ENCODE measurements around the gene HAUS6.
"Not testable (repeated sequence)": the region's sequence is repeated elsewhere in the genome, so short reads cannot be mapped to it uniquely, and the experiment has no call there.

HAUS6 gene

DNA sequence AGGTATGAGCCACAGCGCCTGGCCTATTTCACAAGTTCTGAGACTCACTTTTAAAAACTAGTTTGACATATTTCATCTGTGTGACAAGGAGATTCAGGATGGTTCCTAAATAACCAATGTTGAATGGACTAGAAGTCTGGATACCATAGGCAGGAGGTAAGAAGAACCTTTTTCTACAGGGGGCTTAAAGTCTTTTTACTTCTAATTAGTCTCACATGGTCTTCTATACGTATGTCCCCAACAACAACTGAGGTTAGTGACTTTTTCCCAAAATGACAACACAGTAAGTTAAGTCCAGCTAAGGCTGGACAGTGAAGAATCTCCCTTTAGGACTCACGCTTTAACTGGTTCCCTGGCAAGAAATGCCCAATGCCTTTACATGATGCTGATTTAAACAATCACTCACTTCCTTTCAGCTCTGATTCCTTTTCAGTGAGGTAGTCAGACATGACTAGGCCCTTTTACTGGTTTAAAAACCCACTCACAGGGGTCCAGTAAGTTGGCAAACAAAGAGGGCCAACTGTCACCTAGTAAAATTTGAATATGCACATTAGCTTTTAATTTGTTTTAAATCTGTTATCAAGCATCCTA is 12.1 kb upstream of the HAUS6 start:
- DNase-seq, result no peak

DNA sequence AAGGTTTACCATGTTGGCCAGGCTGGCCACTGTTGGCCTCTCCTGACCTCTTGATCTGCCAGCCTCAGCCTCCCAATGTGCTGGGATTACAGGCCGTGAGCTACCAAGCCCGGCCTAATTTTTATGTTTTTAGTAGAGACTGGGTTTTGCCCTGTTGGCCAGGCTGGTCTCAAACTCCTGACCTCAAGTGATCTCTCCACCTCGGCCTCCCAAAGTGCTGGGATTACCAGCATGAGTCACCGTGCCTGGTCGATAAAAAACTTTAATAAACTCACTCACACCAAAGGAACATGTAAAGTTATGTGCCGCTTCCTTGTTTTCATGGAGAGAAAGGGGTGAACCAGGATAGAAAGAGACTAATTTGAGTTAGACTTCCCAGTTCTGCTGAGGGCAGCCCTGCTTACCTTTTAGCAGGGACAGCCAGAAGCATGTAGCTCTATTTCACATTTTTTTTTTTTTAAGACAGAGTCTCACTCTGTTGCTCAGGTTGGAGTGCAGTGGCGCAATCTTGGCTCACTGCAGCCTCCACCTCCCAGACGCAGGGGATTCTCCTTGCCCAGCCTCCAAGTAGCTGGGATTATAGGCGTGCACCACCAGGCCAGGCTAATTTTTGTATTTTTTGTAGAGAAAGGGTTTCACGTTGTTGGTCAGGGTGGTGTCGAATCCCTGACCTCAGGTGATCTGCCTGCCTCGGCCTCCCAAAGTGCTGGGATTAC is 11.4 kb upstream of the HAUS6 start:
- DNase-seq, result no peak

DNA sequence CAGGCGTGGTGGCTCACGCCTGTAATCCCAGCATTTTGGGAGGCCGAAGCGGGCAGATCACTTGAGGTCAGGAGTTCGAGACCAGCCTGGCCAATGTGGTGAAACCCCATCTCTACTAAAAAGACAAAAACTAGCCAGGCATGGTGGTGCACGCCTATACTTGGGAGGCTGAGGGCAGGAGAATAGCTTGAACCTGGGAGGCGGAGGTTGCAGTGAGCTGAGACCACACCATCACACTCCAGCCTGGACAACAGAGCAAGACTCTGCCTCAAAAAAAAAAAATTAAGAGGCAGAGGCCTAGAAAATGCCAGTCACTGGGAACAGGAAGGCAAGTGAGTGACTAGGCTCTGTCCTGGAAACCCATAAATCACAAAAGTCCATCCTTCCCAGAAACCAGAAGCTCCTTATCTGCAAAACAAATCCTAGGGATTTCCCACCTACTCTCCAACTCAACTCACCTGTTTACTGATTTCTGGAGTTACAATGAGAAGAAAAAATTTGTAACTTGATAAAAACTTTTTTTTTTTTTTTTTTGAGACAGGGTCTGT is 10.4 kb upstream of the HAUS6 start:
- DNase-seq, result not testable (repeated sequence)

DNA sequence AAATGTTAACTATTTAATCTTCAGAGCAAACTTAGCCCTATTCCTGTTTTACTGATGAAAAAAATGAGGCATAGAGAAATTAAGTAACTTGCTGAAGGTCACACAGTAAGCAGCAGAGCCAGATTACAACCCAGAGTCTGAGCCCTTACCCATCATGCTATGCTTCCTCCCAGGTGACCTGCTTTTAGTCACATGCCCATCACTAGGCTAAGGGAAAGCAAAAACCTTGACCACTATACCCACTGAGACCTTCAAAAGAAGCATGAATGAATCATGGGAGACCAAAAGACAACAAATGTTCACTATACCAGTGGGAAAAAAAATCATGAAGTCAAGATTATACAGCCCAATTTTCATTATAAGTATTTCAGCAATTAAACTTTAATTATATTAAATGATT is 5.3 kb upstream of the HAUS6 start:
- no peak for DNase-seq

DNA sequence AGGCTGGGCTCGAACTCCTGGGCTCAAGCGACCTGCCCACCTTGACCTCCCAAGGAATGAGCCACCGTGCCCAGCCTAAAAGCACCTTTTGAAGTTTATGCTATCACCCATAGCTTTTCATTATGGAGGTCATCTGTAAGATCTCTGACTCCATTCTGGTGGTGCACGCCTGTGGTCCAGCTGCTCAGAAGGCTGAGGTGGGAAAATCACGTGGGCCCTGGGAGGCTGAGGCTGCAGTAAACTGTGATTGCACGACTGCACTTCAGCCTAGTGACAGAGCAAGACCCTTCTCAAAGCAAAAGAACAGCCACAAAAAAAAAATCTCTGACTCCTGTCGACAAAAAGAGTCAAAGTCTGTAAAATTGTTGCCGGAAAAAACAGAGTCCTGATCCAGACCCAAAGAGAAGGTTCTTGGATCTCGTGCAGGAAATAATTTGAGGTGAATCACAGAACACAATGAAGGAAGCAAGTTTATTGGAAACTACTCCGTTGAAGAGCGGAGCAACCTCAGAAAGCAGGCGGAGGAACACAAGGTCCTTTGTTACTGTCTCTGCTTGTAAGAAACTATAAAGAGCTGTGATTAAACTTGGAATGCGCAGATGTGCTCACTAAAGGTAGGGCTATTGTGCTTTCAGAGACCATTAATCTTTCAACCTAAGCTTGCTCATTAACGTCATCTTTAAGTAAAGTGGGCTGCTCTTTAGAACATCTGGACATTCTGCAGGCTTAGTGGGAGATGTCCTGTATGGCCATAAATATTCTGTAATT is 2.0 kb upstream of the HAUS6 start:
- no peak for DNase-seq

DNA sequence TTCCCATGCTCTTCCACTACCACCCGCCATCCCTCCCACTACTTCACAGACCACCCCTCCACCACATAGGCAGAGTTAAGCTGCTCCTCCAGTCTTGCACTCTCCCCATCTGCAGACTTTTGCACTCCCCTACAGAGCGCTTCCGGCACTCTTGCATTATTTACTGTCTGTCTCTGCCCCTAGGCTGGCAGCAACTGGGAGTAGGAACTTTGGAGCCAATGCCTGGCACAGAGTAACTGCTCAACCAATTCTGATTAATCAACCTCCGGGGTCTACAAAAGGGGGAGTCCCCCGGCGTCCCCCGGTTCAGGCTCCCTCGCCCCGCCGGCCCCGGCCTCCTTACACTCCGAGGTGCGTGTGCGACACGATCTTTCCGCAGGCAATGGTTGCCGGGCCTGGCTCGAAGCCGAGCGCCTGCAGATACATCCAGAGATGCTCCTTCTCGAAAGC is 498 bp downstream of the HAUS6 start:
- DNase-seq, result peak; percentile 43 to 65

DNA sequence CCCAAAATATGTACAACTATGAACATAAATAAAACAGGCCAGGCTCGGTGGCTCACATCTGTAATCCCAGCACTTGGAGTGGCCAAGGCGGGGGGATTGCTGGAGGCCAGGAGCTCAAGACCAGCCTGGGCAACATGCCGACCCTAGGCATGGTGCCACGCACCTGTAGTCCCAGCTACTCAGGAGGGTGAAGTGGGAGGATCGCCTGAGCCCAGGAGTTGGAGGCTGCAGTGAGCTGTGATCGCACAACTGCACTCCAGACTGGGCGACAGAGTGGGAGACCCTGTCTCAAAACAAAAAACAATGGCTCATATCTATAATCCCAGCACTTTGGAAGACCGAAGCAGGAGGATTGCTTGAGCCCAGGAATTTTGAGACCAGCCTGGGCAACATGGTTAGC is 1.5 kb downstream of the HAUS6 start:
- peak in 1 of 2 experiments; percentile 43 for DNase-seq

DNA sequence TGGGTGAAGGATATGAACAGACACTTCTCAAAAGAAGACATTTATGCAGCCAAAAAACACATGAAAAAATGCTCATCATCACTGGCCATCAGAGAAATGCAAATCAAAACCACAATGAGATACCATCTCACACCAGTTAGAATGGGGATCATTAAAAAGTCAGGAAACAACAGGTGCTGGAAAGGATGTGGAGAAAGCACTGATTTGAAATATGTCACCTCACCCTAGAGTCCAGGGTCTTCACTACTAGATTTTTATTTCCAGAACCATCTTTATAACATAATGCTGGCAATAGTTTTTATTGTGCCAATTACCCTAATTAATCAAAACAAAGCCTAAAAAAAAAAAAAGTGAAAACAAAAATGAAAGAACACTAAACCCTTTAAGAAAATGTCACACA is 5.3 kb downstream of the HAUS6 start:
- DNase-seq, result not testable (repeated sequence)

DNA sequence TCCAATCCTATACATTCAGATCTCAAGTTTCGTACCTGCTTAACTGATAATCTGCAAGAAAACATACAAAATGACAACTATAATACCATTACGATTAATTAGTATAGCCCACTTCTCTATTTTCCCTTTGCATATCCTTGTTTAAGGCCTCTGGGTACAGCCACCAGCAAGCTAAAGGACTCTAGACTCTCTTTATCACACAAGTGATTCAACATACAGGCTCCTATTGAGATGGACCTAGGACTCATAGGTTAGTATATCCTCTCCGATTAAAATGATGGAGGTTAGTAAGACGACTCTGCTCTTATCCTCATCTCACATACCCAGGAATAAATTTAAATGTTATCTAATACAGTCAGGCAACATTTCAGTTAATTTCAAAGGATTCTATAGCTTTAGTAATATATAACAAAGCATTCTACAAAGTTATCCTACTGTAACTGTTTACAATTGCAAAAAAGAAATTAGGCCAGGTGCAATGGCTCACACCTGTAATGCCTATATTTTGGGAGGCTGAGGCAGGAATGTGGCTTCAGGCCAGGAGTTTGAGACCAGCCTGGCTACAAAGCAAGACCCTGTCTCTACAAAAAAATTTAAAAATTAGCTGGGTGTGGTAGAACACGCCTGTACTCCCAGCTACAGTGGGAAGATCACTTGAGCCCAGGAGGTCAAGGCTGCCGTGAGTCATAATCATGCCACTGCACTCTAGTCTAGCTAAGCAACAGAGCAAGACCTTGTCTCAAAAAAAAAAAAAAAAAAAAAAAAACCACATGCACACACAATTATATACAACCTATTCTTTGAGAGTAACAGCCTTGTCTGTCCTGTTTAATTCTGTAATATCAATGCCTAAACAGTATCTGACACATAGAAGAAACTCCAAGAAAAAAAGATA is 15.4 kb downstream of the HAUS6 start:
- no peak for DNase-seq

DNA sequence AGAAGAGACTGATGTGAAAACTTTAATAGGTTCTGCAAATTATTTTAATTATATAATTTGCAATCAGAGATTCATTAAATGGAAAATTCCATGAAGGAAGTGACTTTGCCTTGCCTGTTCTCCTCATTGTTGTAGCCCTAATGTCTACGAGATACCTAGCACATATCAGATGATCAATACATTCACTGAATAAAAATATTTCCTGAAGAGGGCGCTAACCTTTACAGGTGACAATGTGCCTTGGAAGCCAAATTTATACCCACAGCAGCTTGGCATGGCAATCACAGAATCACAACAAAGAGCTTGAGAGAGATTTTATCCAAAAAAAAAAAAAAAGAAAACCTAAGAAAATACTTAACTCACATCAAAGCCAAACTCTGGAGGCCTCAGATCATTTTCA is 17.4 kb downstream of the HAUS6 start:
- DNase-seq, result peak; percentile 12 to 42

DNA sequence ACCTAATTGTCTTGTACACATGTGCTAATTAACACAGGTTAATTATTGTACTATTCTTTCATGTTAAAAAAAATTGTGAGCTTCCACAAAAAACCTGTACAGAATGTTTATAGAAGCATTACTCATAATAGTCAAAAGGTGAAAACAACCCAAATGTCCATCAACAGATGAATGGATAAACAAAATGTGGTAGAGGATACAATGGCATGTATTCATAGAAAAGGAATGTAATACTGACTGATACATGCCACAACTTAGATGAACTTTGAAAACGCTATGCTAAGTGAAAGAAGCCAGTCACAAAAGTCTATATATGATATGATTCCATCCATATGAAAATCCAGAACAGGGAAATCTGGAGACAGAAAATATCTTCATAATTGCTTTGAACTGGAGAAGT is 27.9 kb downstream of the HAUS6 start:
- DNase-seq, result no peak

DNA sequence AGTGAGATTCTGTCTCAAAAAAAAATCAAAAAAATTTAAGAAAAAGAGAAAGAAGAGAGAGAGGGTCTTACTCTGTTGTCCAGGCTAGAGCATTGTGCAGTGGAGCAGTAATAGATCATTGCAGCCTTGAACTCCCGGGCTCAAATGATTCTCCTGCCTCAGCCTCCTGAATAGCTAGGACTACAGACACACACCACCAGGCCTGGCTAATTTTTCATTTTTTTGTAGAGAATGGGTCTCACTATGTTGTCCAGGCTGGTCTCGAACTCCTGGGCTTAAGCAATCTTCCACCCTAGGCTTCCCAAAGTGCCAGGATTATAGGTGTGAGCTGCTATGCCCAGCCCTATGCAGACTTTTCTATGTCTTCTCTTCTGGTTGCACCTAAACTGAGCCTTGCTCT is 28.5 kb downstream of the HAUS6 start:
- DNase-seq, result no peak

DNA sequence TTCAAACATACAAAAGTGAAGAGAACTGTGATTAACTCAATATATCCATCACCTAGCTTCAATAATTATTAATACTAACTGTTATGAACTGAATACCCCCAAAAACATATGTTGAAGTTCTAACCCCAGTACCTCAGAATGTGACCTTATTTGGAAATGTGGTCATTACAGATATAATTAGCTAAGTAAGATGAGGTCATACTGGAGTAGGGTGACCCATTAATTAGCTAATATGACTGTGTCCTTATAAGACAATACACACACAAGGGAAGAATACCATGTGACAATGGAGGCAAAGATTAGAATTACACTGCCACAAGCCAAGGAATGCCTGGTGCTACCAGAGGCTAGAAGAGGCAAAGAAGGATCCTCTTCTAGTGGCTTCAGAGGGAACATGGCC is 45.7 kb downstream of the HAUS6 start:
- DNase-seq, result no peak

DNA sequence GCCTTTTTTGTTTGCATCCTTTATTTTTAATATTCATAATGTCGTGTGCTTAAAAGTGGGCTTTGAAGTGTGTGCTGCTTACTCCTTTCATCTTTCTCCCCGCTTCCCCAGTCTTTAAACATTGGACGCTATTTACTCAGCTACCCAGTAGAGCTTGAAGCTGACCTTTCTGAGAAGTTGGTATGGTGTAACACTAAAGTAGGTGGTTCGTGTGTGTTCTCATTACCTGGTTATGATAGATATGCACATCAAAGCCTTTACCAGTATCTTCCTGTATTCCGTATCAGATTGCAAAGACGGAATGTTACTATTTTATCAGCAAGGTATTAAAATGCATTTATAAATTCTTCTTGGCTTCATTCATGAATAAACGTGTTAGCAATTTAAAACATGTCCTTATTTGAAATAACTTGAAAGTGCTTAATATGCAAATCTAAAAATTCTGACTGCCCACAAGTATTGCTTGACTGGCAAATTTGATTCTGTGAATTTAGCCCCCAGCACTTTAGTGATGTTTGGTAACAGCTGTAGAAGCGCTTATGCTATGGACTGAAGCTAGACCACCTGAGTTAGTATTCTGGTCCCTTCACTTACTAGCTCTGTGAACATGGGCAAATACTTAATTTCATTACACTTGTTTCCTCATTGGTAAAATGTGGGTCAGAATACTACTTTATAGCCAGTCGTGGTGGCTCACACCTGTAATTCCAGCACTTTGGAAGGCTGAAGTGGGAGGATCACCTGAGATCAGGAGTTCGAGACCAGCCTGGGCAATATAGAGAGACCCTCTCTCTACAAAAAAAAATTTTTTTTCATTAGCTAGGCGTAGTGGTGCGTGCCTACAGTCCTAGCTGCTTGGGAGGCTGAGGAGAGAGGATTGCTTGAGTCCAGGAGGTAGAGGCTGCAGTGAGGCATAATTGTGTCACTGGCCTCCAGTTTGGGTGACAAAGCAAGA is 51.8 kb downstream of the HAUS6 start:
- DNase-seq, result no peak

DNA sequence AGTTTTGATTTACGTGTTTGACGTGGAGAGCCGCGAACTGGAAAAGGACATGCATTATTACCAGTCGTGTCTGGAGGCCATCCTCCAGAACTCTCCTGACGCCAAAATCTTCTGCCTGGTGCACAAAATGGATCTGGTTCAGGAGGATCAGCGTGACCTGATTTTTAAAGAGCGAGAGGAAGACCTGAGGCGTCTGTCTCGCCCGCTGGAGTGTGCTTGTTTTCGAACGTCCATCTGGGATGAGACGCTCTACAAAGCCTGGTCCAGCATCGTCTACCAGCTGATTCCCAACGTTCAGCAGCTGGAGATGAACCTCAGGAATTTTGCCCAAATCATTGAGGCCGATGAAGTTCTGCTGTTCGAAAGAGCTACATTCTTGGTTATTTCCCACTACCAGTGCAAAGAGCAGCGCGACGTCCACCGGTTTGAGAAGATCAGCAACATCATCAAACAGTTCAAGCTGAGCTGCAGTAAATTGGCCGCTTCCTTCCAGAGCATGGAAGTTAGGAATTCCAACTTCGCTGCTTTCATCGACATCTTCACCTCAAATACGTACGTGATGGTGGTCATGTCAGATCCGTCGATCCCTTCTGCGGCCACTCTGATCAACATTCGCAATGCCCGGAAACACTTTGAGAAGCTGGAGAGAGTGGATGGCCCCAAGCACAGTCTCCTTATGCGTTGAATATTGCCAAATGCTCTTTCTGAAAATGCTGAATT is 52.6 kb downstream of the HAUS6 start:
- DNase-seq, result peak; percentile 18 to 50

DNA sequence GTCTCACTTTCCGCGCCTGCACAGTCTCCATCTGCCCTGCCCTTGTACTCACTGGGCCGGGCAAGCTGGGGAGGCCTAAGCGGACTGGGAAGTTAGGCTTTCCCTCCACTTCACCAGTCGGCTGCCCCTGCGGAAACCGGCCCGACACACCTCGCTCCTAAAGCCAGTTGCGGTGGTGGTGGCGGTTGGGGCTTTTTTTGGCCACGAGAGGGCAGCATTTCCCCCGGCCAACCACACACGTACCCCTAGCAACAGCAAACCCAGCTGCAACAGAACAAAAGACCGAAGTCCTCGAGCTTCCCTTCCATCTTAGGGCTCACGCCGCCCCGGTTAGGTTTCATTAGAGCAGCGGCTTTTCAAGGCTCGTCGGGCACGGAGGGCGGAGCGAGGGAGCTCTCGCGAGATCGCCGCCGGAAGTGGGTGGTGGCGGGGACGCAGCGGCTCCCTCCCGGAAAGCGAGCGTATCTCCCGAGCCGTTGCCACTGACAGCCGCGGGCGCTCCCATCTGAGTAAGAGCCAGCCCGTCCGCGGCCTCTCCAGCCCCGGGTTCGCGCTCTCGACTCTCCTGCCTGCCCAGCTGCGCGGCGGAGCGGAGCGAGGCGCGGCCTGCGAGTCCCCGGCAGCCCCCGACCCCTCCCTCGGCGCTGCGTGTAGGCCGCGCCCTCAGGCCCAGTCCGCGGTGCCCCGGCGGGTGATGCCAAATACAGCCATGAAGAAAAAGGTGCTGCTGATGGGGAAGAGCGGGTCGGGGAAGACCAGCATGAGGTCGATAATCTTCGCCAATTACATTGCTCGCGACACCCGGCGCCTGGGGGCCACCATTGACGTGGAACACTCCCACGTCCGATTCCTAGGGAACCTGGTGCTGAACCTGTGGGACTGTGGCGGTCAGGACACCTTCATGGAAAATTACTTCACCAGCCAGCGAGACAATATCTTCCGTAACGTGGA is 53.5 kb downstream of the HAUS6 start, which contains the start of gene RRAGA:
Gene RRAGA (plus strand): TSS at position 462 of the 951 bp plus-strand sequence. CDS start 233 bp downstream, at position 695.
- DNase-seq, result peak; percentile 98

DNA sequence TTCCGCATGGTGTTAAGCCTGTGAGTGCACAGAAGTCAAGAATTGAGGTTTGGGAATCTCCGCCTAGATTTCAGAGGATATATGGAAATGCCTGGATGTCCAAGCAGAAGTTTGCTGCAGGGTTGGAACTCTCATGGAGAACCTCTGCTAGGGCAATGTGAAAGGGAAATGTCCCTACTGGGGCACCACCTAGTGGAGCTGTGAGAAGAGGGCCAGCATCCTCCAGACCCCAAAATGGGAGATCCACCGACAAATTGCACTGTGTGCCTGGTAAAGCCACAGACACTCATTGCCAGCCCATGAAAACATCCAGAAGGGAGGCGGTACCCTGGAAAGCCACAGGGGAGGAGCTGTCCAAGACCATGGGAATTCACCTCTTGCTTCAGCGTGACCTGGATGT is 66.1 kb downstream of the HAUS6 start:
- no peak for DNase-seq

DNA sequence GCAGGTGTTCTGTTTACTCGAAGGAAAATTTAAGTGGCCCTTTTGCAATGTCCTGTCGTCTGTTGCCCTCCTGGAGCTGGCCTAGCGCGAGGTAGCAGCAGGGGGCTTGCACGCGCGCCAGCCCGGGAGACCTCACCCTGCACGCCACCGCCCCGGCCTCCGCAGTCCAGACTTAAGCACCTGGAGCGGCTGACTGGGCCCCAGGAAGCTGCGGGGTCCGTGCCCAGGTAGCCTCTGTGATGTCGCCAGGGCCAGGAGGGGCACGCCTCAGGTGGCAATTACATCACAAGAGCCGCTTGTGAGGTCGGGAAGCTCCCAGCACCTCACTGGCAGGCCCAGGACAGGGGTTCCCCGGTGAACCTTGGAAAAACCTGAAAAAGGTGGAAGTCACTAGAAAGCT is 69.7 kb downstream of the HAUS6 start, which contains the start of gene SAXO1:
Gene SAXO1 (minus strand): TSS at position 195 of the 400 bp plus-strand sequence. CDS start 301 bp downstream, outside the sequence.
- no peak for DNase-seq

DNA sequence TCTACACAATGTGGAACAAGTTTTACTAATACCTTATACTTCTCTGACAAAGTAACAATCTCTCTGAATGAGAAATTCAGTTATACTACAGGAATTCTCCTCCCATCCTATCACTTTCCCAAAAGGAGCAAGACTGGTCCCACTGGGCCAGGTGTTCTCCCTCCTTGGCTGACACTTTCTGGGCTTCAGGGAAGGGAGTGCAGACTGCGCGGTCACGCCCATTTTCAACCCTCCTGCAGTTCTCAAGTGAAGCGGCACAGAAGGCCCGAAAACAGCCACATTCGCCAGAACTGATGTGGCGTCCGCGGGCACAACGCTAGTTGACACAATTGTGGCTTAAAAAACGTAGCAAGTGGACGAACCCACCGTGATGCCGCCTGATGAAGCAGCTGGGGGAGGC is 70.3 kb downstream of the HAUS6 start:
- no peak for DNase-seq

All from NCI-H2081 (cell line).